Fibroblast of lung (primary cell): ENCODE measurements around the gene FHOD3.

ENCODE experiments used
- CTCF ChIP-seq, 2 donors: IDR thresholded peaks in 1 of 2; conservative IDR thresholded peaks in 1 of 2; 1 replicate in 1 of 2; 2 replicates in 1 of 2; pipeline ENCODE4 v1.5.1; 2011 to 2012; ENCODE audit warnings: low read length in 2 of 2, control low read depth in 1 of 2, inconsistent platforms in 1 of 2, low read depth in 1 of 2, mild to moderate bottlenecking in 1 of 2
- EZH2 ChIP-seq: IDR thresholded peaks from 2 replicates; pipeline ENCODE4 v1.5.1; 2012; ENCODE audit warnings: low read length, control low read depth, mild to moderate bottlenecking; ENCODE audit errors: missing control alignments

GRCh38 chr18:36709315-36709714 lies 411.8 kb downstream of the FHOD3 start:
- no peak for TF ChIP-seq CTCF (conservative IDR thresholded peaks at IDR 0.05 in 1 of 2, IDR thresholded peaks at IDR 0.05 in 1 of 2; ENCODE audit: low read depth in 1 of 2, low read length in 2 of 2)
- TF ChIP-seq EZH2: no peak
